MCF 10A (cell line): ENCODE measurements around the gene LBX1. TPM values are rescaled to one million over a fixed set of nuclear protein-coding genes. Genes with fewer than 3 reads are reported as not detected.

Experiments
- Bru-seq: library from RNA; stranded (reverse); fragments of 400-500 nt; gene quantifications from one replicate; lab custom pipeline; 2021; lab: Mats Ljungman, UMichigan
- BruChase-seq, 2 experiments: library from RNA; stranded (reverse); fragments of 400-500 nt; gene quantifications; one replicate each; lab custom pipeline; 2021; lab: Mats Ljungman, UMichigan
- BruUV-seq: library from RNA; stranded (reverse); fragments of 400-500 nt; replicated peaks from 2 replicates; lab custom pipeline; 2021; lab: Mats Ljungman, UMichigan
- CTCF ChIA-PET: fragments of 300-600 bp; sonication (Branson Sonifier 250); formaldehyde crosslinking; extraction: SDS; loops from one replicate; lab custom pipeline; 2021; ENCODE audit warnings: antibody characterized with exemption, inconsistent platforms; lab: Yijun Ruan, JAX
- POLR2A ChIA-PET: fragments of 300-600, 350-650 bp; sonication (Branson Sonifier 250); formaldehyde crosslinking; extraction: SDS; loops from one replicate; lab custom pipeline; 2020; ENCODE audit warnings: antibody characterized with exemption, inconsistent platforms; lab: Yijun Ruan, JAX
- DNase-seq: peaks from one replicate; pipeline ENCODE4 v3.0.0-alpha.2; 2018; ENCODE audit not compliant: unreplicated experiment
- H3K27ac Mint-ChIP-seq: one replicate; pipeline ENCODE4 v1.8.0; 2022; ENCODE audit warnings: mild to moderate bottlenecking, low read depth, mixed read lengths; ENCODE audit not compliant: unreplicated experiment
- H3K27me3 Mint-ChIP-seq: one replicate; pipeline ENCODE4 v1.8.0; 2022; ENCODE audit warnings: mixed read lengths; ENCODE audit not compliant: insufficient read depth, unreplicated experiment
- H3K36me3 Mint-ChIP-seq: one replicate; pipeline ENCODE4 v1.8.0; 2022; ENCODE audit warnings: mild to moderate bottlenecking, moderate library complexity, mixed read lengths; ENCODE audit not compliant: insufficient read depth, unreplicated experiment
- H3K4me1 Mint-ChIP-seq: one replicate; pipeline ENCODE4 v1.8.0; 2022; ENCODE audit warnings: mixed read lengths; ENCODE audit not compliant: insufficient read depth, unreplicated experiment
- H3K4me3 Mint-ChIP-seq: one replicate; pipeline ENCODE4 v1.8.0; 2022; ENCODE audit warnings: mild to moderate bottlenecking, moderate library complexity, mixed read lengths; ENCODE audit not compliant: unreplicated experiment
- H3K9me3 Mint-ChIP-seq: one replicate; pipeline ENCODE4 v1.8.0; 2022; ENCODE audit warnings: mixed read lengths; ENCODE audit not compliant: unreplicated experiment
- CTCF ChIP-seq: fragments of 200-600 bp; IDR thresholded peaks from one replicate; pipeline ENCODE4 v1.8.0; 2022; ENCODE audit warnings: antibody characterized with exemption, mild to moderate bottlenecking; ENCODE audit not compliant: unreplicated experiment
- intact Hi-C: fragments of 100-400 bp; cut with micrococcal nuclease; formaldehyde crosslinking; loops from 2 replicates; pipeline ENCODE4 v1.14.1; 2022
- long read RNA-seq: library from polyadenylated mRNA; stranded (forward); transcript quantifications from one replicate; pipeline ENCODE4 v2.0.0, GENCODE V29; 2022
- total RNA-seq: library from RNA; stranded (reverse); gene quantifications from 2 replicates; pipeline ENCODE4 v1.2.3, GENCODE V29; 2022

LBX1 gene
- total RNA-seq (not detected in 2 replicates), Bru-seq, nascent RNA (not detected), BruChase-seq, experiment 1, labeled RNA remaining after a 6-hour chase (not detected), BruChase-seq, experiment 2, labeled RNA remaining after a 2-hour chase (not detected)
- long read RNA-seq = 0 reads

- no TSS peak for BruUV-seq
- DNase-seq = no peak
- H3K36me3 Mint-ChIP-seq = no peaks in the 10 kb centered on the region
- POLR2A ChIA-PET = interaction anchor here (1.5 kb wide), 1 partner anchor 10 kb away, joined by 4 read pairs; no protein-coding TSS in a partner anchor
- H3K27me3 Mint-ChIP-seq = peaks cover 63% of the 10 kb centered on the region
- H3K27ac Mint-ChIP-seq = peak within 1 kb of the TSS; percentile 43
- intact Hi-C loops = no loop called here
- H3K4me3 Mint-ChIP-seq = peak within 1 kb of the TSS; percentile 42
- no peaks in the 10 kb centered on the region for H3K9me3 Mint-ChIP-seq
- peaks cover 12% of the 10 kb centered on the region for H3K4me1 Mint-ChIP-seq
- TF ChIP-seq CTCF = no peak
- CTCF ChIA-PET = interaction anchor here (0.7 to 1.2 kb wide), 5 partner anchors 15 to 214 kb away, joined by 3 to 5 read pairs (median 3); no protein-coding TSS in a partner anchor
Measured at GRCh38 chr10:101229266-101230182, at the start of gene LBX1. Gene LBX1 (minus strand): TSS chr10:101229463. CDS start chr10:101228815, 648 bp downstream.

GRCh38 chr10:101273741-101274140 lies 44.5 kb upstream of the LBX1 start:
- no peaks in the 10 kb centered on the region for H3K27me3 Mint-ChIP-seq

GRCh38 chr10:101273330-101273729 lies 44.1 kb upstream of the LBX1 start:
- H3K4me3 Mint-ChIP-seq = no peak overlapping the region
- DNase-seq = no peak
- intact Hi-C loops = no loop called here
- no peaks in the 10 kb centered on the region for H3K27me3 Mint-ChIP-seq
- peaks cover 19% of the 10 kb centered on the region for H3K4me1 Mint-ChIP-seq
- ChIA-PET POLR2A (interaction anchor here (0.7 to 1.0 kb wide), 3 partner anchors 22 to 554 kb away, joined by 3 to 4 read pairs (median 3); no protein-coding TSS in a partner anchor), CTCF (interaction anchor here (0.7 to 3.7 kb wide), 16 partner anchors 10 to 337 kb away, joined by 3 to 15 read pairs (median 5); no protein-coding TSS in a partner anchor)
- no peaks in the 10 kb centered on the region for H3K36me3 Mint-ChIP-seq
- H3K27ac Mint-ChIP-seq = no peak overlapping the region
- no peak for TF ChIP-seq CTCF
- no peaks in the 10 kb centered on the region for H3K9me3 Mint-ChIP-seq
- BruUV-seq = no TSS peak

More at GRCh38 chr10:101273741-101274140, 44.5 kb upstream of the LBX1 start:
- no peak overlapping the region for H3K27ac Mint-ChIP-seq
- POLR2A ChIA-PET = interaction anchor here (0.7 to 1.0 kb wide), 3 partner anchors 23 to 554 kb away, joined by 3 to 4 read pairs (median 3); no protein-coding TSS in a partner anchor
- intact Hi-C loops = no loop called here
- TF ChIP-seq CTCF = no peak
- CTCF ChIA-PET = interaction anchor here (0.6 to 3.7 kb wide), 11 partner anchors 11 to 1919 kb away, joined by 3 to 15 read pairs (median 6); no protein-coding TSS in a partner anchor
- no peaks in the 10 kb centered on the region for H3K36me3 Mint-ChIP-seq
- no peak for DNase-seq
- no peak overlapping the region for H3K4me3 Mint-ChIP-seq
- BruUV-seq = no TSS peak
- peaks cover 19% of the 10 kb centered on the region for H3K4me1 Mint-ChIP-seq
- no peaks in the 10 kb centered on the region for H3K9me3 Mint-ChIP-seq
